GM18861 (cell line): ENCODE results near the gene RGP1.
A peak's percentile ranks its signal among the peaks of the same experiment; 100 is the strongest.

Experiments
- ATAC-seq: cut with Tn5 transposase; IDR thresholded peaks from one replicate; pipeline ENCODE4 v1.9.1; 2021; ENCODE audit not compliant: unreplicated experiment

RGP1 gene

GRCh38 chr9:35740243-35740642 is 8.8 kb upstream of the RGP1 start:
- no peak for ATAC-seq

DNA sequence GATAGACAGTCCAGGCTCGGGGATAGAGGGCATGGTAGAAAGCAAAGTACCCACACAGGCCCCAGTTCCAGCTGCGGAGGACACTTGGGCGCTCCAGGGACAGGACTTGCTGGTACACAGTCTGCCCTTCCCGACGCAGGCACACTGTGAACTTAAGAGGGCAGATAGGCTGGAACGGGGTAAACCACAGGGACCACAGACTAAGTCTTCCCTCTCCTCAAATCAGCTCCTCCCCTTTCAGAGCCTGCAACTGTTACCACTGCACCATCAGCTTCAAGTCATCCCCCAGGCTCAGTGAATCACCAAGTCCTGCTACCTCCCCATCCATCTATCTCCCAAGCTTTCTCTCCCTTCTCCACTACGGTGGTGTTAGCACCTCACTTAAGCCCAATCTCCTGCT is 7.3 kb upstream of the RGP1 start:
- no peak for ATAC-seq

DNA sequence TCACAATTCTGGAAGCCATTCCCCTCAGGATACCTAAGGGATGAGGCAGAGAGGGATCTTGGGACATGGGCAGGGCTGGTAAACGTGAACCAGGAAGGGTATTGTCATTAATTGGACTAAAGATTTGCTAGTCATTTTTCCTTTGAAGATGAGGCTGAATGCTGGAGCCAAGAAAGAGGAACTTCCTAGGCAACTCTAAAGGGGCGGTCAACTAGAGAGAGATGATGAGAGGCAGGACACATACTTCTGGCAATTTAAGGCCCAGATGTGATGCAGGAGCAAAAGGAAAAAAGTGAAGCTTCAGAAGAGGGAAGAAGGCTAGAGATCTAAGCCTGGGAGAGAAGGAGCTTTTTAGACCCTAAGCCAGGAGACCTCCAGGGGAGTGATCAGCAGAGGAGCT is 5.6 kb upstream of the RGP1 start:
- no peak for ATAC-seq

GRCh38 chr9:35743880-35744518 is 5.1 kb upstream of the RGP1 start:
- ATAC-seq: no peak

DNA sequence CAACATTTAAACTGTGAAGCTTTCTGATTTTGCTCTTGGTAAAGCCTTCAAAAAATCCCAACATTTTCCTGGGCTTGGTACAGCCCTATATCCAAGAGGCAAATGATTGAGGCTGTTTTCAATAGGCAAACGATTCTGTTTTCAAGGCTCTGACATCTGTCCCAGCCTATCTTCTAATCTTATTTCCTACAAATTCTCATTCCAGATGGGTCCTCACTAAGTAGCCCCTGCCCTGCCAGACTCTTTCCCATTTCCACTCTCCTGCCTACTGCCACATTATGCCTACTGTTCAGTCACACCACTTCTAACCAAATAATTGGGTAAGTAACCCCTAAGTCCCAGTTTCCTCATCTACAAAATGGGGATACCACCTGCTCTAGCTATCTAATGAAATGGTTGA is 3.5 kb upstream of the RGP1 start:
- ATAC-seq: no peak

DNA sequence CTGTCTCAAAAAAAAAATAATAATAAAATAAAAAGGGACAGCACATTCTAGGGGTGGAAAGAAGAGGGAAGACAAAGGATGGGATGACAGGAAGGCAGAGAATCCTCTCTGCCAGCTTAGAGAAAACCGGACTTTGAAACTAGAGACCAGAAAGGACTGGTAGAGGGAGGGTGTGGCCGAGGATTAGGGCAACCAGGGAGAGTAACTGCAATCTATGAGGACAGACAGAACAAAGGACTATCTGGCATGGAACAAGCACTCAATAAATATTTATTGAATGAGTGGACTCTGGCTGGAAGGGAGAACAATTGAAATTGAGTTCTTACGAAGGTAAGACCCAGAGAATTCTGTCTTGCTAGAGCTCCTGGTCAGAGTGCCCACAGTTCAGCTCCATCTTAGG is 2.5 kb upstream of the RGP1 start:
- ATAC-seq: no peak

- no peak for ATAC-seq
Observed at GRCh38 chr9:35748242-35748857, 737 bp upstream of the RGP1 start.

DNA sequence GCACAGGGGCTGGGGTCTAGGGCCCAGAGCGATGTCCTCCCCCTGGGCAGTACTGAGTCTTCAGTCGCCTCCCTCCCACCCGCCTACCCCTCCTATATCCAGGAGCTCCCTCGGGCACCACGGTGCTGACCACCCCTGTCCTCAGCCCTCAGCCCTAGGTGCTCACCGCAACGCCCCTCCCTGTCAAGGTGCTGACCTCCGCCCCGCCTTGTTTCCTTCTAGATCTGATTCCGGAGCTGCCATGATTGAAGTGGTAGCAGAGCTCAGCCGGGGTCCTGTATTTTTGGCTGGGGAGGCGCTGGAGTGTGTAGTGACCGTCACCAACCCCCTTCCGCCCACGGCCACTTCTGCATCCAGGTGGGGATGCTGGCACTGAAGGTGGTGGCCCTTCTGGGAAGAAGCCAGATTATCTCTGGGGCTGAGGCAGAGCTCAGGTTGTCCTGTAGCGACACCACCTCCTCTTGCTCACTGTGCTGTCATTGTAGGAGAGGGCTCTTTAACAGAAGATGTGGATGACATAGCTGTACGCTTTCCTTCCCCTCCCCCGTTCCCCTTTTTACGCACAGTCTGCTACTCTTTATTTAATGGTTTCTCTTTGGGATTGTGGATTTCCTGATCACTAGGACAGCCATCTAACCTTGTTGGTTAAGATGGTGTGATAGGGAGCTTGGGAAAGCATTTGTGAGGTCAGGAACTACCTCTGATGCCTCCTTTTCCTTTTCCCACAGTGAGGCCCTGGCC is 598 bp downstream of the RGP1 start:
- ATAC-seq: peak; percentile 6

DNA sequence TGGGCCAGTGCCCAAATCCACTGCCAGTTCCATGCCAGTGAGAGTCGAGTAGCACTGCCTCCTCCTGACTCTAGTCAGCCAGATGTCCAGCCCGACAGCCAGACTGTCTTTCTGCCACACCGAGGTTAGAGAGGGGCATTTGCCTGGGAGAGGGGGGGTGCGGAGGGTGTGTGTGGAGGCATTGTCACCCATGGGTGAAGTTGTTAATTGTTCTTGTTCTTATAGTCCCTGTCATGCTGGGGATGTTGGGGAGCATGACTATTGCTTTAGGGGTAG is 1.1 kb downstream of the RGP1 start:
- ATAC-seq: no peak

DNA sequence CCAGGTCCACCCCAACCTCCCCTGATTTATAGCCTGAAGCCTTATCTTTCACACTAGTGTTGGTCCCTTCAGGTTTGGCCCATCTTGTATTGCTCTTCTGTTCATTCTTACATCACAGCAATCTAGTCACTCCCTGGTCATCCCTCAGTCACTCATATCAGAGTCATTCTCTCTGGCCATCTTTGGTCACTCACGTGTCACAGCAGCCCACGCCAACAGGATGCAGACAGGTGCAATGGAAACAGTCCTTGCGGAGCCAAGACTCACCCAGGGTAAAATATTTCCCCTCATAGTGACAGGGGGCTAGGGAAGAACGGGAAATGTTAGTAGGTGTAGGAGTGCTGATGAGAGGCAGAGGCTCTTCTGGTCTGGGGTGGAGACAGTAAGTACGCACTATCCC is 4.4 kb downstream of the RGP1 start:
- no peak for ATAC-seq

GRCh38 chr9:35754264-35754663 is 5.2 kb downstream of the RGP1 start, which contains the start of gene MSMP:
MSMP (minus strand) TSS chr9:35754276; CDS start chr9:35754129, 147 bp downstream.
- ATAC-seq: no peak

DNA sequence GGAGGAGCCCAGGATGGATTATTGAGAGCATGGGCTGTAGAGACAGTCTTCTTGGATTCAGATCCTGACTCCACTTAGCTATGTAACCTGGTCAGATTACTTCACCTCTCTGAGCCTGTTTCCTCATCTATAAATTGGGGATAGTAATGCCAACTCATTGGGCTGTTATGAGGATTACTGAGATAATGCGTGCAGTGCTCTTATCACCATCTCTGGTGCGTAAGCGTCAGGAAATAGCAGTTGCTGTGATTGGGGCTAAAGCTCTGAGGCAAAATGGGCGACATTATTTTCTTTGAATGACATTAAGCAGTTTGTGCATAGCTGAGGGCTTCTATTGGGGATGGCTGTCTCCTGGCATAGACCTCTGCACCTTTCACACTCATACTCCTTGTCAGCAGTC is 6.0 kb downstream of the RGP1 start:
- ATAC-seq: no peak

- ATAC-seq: peak; percentile 31
Observed at GRCh38 chr9:35756275-35757225, 7.5 kb downstream of the RGP1 start.

DNA sequence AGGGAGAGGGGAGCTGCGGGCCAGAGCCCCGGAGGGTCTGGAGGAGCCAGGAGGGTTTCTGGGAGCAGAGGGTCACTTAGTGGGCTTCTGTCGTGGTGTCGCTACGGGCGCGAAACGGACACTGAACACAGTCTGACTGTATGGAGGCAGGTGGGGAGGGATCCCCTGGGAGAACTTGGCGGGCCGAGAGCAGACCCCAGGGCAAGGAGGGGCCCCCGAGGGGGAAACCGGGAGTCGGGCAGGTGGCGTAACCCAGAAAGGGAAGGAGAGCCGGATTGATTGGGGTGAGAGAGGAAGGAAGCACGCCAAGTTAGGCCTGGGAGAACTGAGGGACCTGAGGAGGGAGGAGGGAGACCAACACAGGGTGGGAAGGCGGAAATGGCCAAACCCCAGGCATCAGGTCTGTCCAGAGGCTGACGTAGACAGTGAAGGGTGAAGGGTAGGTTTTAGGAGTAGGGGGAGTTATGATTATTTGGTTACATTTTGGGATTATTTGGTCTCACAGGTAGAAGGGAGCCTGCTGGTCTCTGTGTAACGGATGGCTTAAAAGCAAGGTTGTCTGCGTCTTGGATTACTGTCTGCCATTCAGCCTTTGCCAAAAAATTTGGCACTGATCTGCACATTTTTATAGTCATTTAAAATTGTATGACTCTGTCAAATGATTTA is 8.3 kb downstream of the RGP1 start:
- ATAC-seq: peak; percentile 22

DNA sequence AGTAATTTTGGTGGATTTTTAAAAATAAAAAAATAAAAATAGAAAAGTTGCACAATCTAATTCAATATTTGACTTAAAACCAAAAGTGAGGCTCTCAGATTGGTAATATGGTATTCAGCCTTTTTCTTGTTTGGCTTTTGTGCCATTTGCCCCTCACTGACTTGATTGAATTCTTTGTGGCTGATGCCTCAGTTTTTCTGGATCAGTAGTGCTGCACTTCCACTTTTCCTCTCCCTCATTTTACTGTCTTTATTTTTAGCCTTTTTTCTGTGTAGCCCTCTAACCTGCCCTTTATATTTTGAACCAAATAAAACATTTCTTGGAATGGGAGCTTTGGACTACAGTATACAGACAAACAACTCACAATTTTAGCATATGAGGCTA is 8.8 kb downstream of the RGP1 start:
- ATAC-seq: no peak

DNA sequence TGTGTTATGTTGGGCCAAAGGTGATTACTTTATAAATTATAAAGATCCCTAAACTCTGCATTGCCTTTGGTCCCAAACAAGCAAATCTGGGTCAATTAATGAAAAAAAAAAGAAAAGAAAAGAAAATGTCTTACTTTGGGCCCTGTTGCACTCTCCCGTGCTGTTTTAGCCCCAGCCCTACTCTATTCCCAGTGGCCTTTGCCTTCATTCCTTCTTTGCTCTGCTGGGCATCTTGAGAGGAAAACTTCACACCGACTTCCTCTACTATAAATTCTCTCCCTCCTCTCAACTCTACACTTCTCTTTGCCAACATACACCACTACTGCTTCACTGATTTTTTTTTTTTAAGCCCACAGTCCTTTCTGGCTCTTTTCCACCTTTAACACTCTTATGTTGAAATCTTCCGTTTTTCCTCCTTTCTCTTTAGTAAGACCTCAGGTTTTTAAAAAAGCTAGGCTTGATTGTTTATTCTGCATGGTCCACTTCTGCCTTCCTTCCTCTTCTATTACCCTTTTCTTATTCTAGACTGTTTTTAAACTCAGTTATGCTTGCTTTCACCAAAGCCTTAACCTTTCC is 9.5 kb downstream of the RGP1 start:
- ATAC-seq: no peak

- no peak for ATAC-seq
Observed at GRCh38 chr9:35759795-35760194, 10.7 kb downstream of the RGP1 start.

DNA sequence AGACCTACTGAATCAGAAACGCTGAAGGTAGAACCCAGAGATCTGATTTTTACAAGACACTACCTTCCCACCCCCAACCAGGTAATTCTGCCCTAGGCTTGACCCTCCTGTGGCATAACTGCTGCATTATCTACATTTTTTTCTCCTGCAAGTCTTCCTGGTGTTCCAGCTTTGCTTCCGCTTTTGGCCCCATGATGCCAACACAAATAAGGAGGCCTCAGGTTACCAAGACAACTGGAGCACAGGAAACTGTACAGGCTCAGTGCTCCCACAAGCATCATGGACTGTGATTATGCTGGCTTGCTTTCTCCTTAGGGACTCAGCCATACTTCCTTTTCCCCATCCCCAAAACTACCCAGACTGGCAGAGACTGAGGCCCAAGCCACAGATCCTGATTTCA is 11.6 kb downstream of the RGP1 start:
- no peak for ATAC-seq

DNA sequence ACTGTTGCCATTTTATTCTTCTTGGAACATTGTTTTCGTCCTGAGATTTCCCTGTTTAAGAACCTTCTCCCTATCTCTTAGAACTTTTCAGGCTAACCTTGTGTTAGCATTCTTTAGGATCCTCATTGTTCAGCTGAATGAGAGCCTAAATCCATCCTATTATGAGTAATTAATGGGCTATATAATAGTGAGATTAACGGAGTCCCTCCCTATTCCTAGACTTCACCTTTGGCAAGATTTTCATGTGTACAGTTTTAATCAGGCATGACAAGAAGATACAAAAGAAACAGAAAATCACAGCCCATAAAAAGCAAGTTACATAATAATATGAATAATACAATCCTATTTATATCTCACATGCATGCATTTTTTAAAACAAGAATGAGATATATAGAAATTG is 14.1 kb downstream of the RGP1 start:
- ATAC-seq: no peak

DNA sequence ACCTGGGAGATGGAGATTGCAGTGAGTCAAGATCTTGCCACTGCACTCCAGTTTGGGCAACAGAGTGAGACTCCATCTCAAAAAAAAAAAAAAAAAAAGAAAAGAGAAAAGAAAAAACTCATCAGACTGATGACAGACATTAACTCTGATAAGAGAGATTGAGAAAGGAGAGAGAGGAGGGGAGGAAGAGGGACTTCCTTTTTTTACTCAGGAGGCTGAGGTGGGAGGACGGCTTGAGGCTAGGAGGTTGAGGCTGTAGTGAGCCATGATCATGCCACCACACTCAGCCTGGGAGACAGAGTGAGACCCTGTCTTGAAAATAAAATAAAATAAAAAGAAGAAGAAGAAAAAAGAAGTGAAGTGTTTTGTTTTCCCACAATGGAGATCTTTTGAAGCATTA is 14.7 kb downstream of the RGP1 start:
- no peak for ATAC-seq

- no peak for ATAC-seq
Observed at GRCh38 chr9:35766997-35767396, 17.9 kb downstream of the RGP1 start.
